Liver (tissue), 9 donors: Measurements from ENCODE around the gene RETSAT. TPM values are rescaled to one million over a fixed set of nuclear protein-coding genes. Genes with fewer than 3 reads are reported as not detected.

Experiments used
- DNase-seq: peaks from one replicate; pipeline ENCODE4 v3.0.0-alpha.2; 2017; ENCODE audit warnings: low spot score
- H3K27ac ChIP-seq, 2 donors: one replicate each; pipeline ENCODE4 v1.7.0; 2013; ENCODE audit warnings: inconsistent platforms in 2 of 2, low read length in 2 of 2, control low read depth in 1 of 2, low read depth in 1 of 2, mild to moderate bottlenecking in 1 of 2
- H3K27me3 ChIP-seq, 4 donors: one replicate each; pipeline versions ENCODE4 v1.6.1 to v1.7.0; 2013; ENCODE audit warnings: low read length in 3 of 4, inconsistent platforms in 1 of 4, mild to moderate bottlenecking in 1 of 4, moderate library complexity in 1 of 4; ENCODE audit not compliant: control insufficient read depth in 4 of 4, insufficient read depth in 4 of 4
- H3K36me3 ChIP-seq, 4 donors: one replicate each; pipeline versions ENCODE4 v1.6.1 to v1.7.0; 2013; ENCODE audit warnings: low read length in 3 of 4, mild to moderate bottlenecking in 3 of 4, low read depth in 1 of 4, moderate library complexity in 1 of 4; ENCODE audit not compliant: control insufficient read depth in 4 of 4, insufficient read depth in 3 of 4
- H3K4me1 ChIP-seq, 4 donors: one replicate each; pipeline versions ENCODE4 v1.6.1 to v1.7.0; 2013; ENCODE audit warnings: low read length in 3 of 4, mild to moderate bottlenecking in 3 of 4, moderate library complexity in 1 of 4; ENCODE audit not compliant: control insufficient read depth in 4 of 4, insufficient read depth in 4 of 4
- H3K4me3 ChIP-seq, 3 donors: one replicate each; pipeline versions ENCODE4 v1.6.1 to v1.7.0; 2013; ENCODE audit warnings: low read length in 3 of 3, control low read depth in 1 of 3, low read depth in 1 of 3, mild to moderate bottlenecking in 1 of 3
- H3K9ac ChIP-seq, 2 donors: one replicate each; pipeline ENCODE4 v1.7.0; 2013; ENCODE audit warnings: low read length in 2 of 2, mild to moderate bottlenecking in 2 of 2, moderate library complexity in 2 of 2, control low read depth in 1 of 2, low read depth in 1 of 2
- H3K9me3 ChIP-seq, 4 donors: one replicate each; pipeline versions ENCODE4 v1.6.1 to v1.7.0; 2013; ENCODE audit warnings: low read length in 3 of 4; ENCODE audit not compliant: control insufficient read depth in 4 of 4
- CTCF ChIP-seq: fragments of 150-350 bp; IDR thresholded peaks from 2 replicates; pipeline ENCODE4 v1.5.1; 2017; ENCODE audit warnings: improper control_type of control experiment, low read depth, low read length; ENCODE audit not compliant: missing input control
- EGR1 ChIP-seq, 2 donors: IDR thresholded peaks; 2 replicates each; pipeline ENCODE4 v1.6.1; 2016 to 2018; ENCODE audit warnings: antibody characterized with exemption in 2 of 2, low read depth in 2 of 2
- FOXA1 ChIP-seq: IDR thresholded peaks from 2 replicates; pipeline ENCODE4 v1.6.1; 2016; ENCODE audit warnings: antibody characterized with exemption
- FOXA2 ChIP-seq: IDR thresholded peaks from 2 replicates; pipeline ENCODE4 v1.6.1; 2016; ENCODE audit warnings: antibody characterized with exemption
- GABPA ChIP-seq, 2 donors: IDR thresholded peaks in 1 of 2; conservative IDR thresholded peaks in 1 of 2; 2 replicates each; pipeline ENCODE4 v1.6.1; 2016; ENCODE audit warnings: antibody characterized with exemption in 2 of 2, mild to moderate bottlenecking in 1 of 2, moderate library complexity in 1 of 2
- HNF4G ChIP-seq: IDR thresholded peaks from 2 replicates; pipeline ENCODE4 v1.6.1; 2016; ENCODE audit warnings: antibody characterized with exemption
- JUND ChIP-seq, 2 donors: IDR thresholded peaks; 2 replicates each; pipeline ENCODE4 v1.6.1; 2016; ENCODE audit warnings: antibody characterized with exemption in 2 of 2
- NR2F2 ChIP-seq: IDR thresholded peaks from 2 replicates; pipeline ENCODE4 v1.6.1; 2016; ENCODE audit warnings: antibody characterized with exemption
- RAD21 ChIP-seq, 2 donors: IDR thresholded peaks; 2 replicates each; pipeline ENCODE4 v1.6.1; 2016; ENCODE audit warnings: antibody characterized with exemption in 2 of 2, mild to moderate bottlenecking in 2 of 2
- RXRA ChIP-seq, 2 donors: IDR thresholded peaks; 2 replicates each; pipeline ENCODE4 v1.6.1; 2017 to 2018; ENCODE audit warnings: antibody characterized with exemption in 2 of 2, mild to moderate bottlenecking in 1 of 2
- SP1 ChIP-seq: IDR thresholded peaks from 2 replicates; pipeline ENCODE4 v1.6.1; 2018; ENCODE audit warnings: antibody characterized with exemption, mild to moderate bottlenecking
- TAF1 ChIP-seq: conservative IDR thresholded peaks from 2 replicates; pipeline ENCODE4 v1.6.1; 2016; ENCODE audit warnings: antibody characterized with exemption, mild to moderate bottlenecking
- YY1 ChIP-seq: IDR thresholded peaks from 2 replicates; pipeline ENCODE4 v1.6.1; 2016; ENCODE audit warnings: antibody characterized with exemption, mild to moderate bottlenecking
- ZBTB33 ChIP-seq: IDR thresholded peaks from 2 replicates; pipeline ENCODE4 v1.6.1; 2016; ENCODE audit warnings: antibody characterized with exemption
- WGBS: extraction: QIAGEN DNeasy Blood & Tissue Kit; methylation state at CpG from one replicate; pipeline ENCODE4 v1.1.7; 2013; 5-methylcytosine and 5-hydroxymethylcytosine counted together
- polyA plus RNA-seq, 2 donors: library from polyadenylated mRNA; stranded (reverse) in 1 of 2; unstranded in 1 of 2; fragments of 200-250 nt in 1 of 2; fragments of >200 nt in 1 of 2; fragmentation: Nextera tagmentation in 1 of 2; extraction: Ambion mirVana in 1 of 2; gene quantifications; one replicate each; pipeline versions ENCODE4 v1.2.1 to v1.2.3, GENCODE V29; 2013 to 2015
- total RNA-seq, 2 donors: library from RNA; depleted of rRNA; stranded (reverse); fragments of >200 nt; gene quantifications; one replicate each; pipeline ENCODE4 v1.2.3, GENCODE V29; 2014
- TF ChIP-seq, protein P1 (sequence below): IDR thresholded peaks from 2 replicates; pipeline ENCODE4 v1.6.1; 2016; ENCODE audit warnings: antibody characterized with exemption
- TF ChIP-seq, protein P2 (sequence below): IDR thresholded peaks from 2 replicates; pipeline ENCODE4 v1.6.1; 2016; ENCODE audit warnings: antibody characterized with exemption, mild to moderate bottlenecking
- TF ChIP-seq, protein P3 (sequence below): IDR thresholded peaks from 2 replicates; pipeline ENCODE4 v1.6.1; 2016; ENCODE audit warnings: antibody characterized with exemption
- donor health status: healthy.
- donor health status: healthy.
- donor health status: healthy.
- donor health status: healthy.
- donor health status: healthy.

RETSAT gene
- total and polyA plus RNA-seq, 4 donors = 22.8 to 101 (median 70.7) TPM

- Histone ChIP-seq H3K9me3 (no peaks in the 10 kb centered on the region), H3K9ac (no peak overlapping the region), H3K27ac (no peak overlapping the region), H3K4me3 (no peak overlapping the region), H3K27me3 (no peaks in the 10 kb centered on the region), H3K4me1 (peaks cover 0 to 2% (median 0%) of the 10 kb centered on the region in 4 donors), H3K36me3 (no peaks in the 10 kb centered on the region)
- 84% methylated on average over 5 of the region's 5 CpGs for WGBS
- TF ChIP-seq, protein P1, sequence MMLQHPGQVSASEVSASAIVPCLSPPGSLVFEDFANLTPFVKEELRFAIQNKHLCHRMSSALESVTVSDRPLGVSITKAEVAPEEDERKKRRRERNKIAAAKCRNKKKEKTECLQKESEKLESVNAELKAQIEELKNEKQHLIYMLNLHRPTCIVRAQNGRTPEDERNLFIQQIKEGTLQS = no peak
- TF ChIP-seq NR2F2 (no peak), ZBTB33 (no peak), RAD21 (IDR thresholded peaks at IDR 0.05) (no peak), YY1 (no peak), FOXA1 (no peak), GABPA (IDR thresholded peaks at IDR 0.05 in 1 of 2, conservative IDR thresholded peaks at IDR 0.05 in 1 of 2) (no peak), CTCF (no peak), SP1 (no peak), RXRA (IDR thresholded peaks at IDR 0.05) (no peak), JUND (IDR thresholded peaks at IDR 0.05) (no peak), TAF1 (no peak)
- TF ChIP-seq, protein P2, sequence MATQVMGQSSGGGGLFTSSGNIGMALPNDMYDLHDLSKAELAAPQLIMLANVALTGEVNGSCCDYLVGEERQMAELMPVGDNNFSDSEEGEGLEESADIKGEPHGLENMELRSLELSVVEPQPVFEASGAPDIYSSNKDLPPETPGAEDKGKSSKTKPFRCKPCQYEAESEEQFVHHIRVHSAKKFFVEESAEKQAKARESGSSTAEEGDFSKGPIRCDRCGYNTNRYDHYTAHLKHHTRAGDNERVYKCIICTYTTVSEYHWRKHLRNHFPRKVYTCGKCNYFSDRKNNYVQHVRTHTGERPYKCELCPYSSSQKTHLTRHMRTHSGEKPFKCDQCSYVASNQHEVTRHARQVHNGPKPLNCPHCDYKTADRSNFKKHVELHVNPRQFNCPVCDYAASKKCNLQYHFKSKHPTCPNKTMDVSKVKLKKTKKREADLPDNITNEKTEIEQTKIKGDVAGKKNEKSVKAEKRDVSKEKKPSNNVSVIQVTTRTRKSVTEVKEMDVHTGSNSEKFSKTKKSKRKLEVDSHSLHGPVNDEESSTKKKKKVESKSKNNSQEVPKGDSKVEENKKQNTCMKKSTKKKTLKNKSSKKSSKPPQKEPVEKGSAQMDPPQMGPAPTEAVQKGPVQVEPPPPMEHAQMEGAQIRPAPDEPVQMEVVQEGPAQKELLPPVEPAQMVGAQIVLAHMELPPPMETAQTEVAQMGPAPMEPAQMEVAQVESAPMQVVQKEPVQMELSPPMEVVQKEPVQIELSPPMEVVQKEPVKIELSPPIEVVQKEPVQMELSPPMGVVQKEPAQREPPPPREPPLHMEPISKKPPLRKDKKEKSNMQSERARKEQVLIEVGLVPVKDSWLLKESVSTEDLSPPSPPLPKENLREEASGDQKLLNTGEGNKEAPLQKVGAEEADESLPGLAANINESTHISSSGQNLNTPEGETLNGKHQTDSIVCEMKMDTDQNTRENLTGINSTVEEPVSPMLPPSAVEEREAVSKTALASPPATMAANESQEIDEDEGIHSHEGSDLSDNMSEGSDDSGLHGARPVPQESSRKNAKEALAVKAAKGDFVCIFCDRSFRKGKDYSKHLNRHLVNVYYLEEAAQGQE = no peak
- no peak for DNase-seq
Measured at GRCh38 chr2:85396531-85397470, 42.5 kb upstream of the RETSAT start.

GRCh38 chr2:85395912-85396475 is 41.7 kb upstream of the RETSAT start:
- Histone ChIP-seq H3K27me3 (no peaks in the 10 kb centered on the region), H3K27ac (no peak overlapping the region), H3K4me1 (peaks cover 0 to 2% (median 0%) of the 10 kb centered on the region in 4 donors), H3K4me3 (no peak overlapping the region), H3K9me3 (no peaks in the 10 kb centered on the region), H3K36me3 (peaks cover 0 to 1% (median 0%) of the 10 kb centered on the region in 4 donors), H3K9ac (no peak overlapping the region)
- DNase-seq = no peak
- 92% methylated on average over 14 of the region's 14 CpGs for whole genome bisulfite sequencing
- TF ChIP-seq EGR1 (IDR thresholded peaks at IDR 0.05; ENCODE audit: low read depth in 2 of 2) (no peak), FOXA2 (no peak), HNF4G (no peak), YY1 (no peak), RXRA (IDR thresholded peaks at IDR 0.05) (no peak), FOXA1 (no peak), NR2F2 (no peak), JUND (IDR thresholded peaks at IDR 0.05) (no peak), RAD21 (IDR thresholded peaks at IDR 0.05) (no peak)
- TF ChIP-seq, protein P2 = no peak
- TF ChIP-seq, protein P3, sequence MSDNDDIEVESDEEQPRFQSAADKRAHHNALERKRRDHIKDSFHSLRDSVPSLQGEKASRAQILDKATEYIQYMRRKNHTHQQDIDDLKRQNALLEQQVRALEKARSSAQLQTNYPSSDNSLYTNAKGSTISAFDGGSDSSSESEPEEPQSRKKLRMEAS = no peak
